Measurements from ENCODE around the gene CD276.

DNA sequence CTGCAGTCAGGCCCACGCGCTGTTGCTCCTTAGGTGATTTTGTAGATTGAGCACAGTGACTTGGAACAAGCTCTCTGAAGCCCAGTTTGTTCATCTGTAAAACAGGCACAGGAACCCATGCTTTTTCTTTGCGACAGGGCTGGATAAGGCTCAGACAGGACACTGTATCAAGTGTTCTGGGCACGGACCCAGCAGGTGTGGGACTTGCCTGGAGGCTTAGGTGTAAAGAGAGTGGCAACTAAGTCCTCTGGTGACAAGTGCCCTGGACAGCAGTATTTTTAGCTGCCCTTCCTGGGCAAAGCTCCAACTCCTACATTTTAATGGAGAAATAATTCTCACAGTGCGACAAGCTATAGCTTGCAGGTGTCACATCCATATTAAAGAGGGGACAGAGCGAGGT is 32.2 kb downstream of the CD276 start:
- TF ChIP-seq POLR2A (IDR thresholded peaks at IDR 0.05) = no peak
- TF ChIP-seq, protein P1, sequence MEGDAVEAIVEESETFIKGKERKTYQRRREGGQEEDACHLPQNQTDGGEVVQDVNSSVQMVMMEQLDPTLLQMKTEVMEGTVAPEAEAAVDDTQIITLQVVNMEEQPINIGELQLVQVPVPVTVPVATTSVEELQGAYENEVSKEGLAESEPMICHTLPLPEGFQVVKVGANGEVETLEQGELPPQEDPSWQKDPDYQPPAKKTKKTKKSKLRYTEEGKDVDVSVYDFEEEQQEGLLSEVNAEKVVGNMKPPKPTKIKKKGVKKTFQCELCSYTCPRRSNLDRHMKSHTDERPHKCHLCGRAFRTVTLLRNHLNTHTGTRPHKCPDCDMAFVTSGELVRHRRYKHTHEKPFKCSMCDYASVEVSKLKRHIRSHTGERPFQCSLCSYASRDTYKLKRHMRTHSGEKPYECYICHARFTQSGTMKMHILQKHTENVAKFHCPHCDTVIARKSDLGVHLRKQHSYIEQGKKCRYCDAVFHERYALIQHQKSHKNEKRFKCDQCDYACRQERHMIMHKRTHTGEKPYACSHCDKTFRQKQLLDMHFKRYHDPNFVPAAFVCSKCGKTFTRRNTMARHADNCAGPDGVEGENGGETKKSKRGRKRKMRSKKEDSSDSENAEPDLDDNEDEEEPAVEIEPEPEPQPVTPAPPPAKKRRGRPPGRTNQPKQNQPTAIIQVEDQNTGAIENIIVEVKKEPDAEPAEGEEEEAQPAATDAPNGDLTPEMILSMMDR (IDR thresholded peaks at IDR 0.05) = no peak
